HCT116 (cell line): ENCODE measurements around the gene MAVS. TPM values are rescaled to one million over a fixed set of nuclear protein-coding genes. Genes with fewer than 3 reads are reported as not detected.

Source experiments
- ATAC-seq: fragments of 200-7000 bp; cut with Tn5 transposase; 2 replicates; pipeline ENCODE4 v1.9.1; 2020; ENCODE audit warnings: mild to moderate bottlenecking, moderate library complexity
- BruUV-seq: library from RNA; stranded (reverse); fragments of 400-500 nt; replicated peaks from 2 replicates; lab custom pipeline; 2021; lab: Mats Ljungman, UMichigan
- CTCF ChIA-PET: fragments of 300-600 bp; sonication (Branson Sonifier 250); formaldehyde crosslinking; loops from one replicate; lab custom pipeline; 2021; ENCODE audit warnings: antibody characterized with exemption; lab: Charles Lee
- POLR2A ChIA-PET: fragments of 300-600, 350-600 bp; sonication (Branson Sonifier 250); formaldehyde crosslinking; loops from one replicate; lab custom pipeline; 2021; ENCODE audit warnings: antibody characterized with exemption; lab: Charles Lee
- RAD21 ChIA-PET, 2 experiments: fragments of 300-600 bp; sonication (Branson Sonifier 250); formaldehyde crosslinking; loops; one replicate each; lab custom pipeline; 2023; ENCODE audit warnings: low total read pairs in 2 of 2; ENCODE audit not compliant: uncharacterized antibody in 2 of 2, unreplicated experiment in 2 of 2, low non-redundant PET in 1 of 2; lab: Charles Lee
- DNase-seq: peaks from one replicate; pipeline ENCODE4 v3.0.0-alpha.2; 2010; ENCODE audit warnings: low read depth, low spot score
- H2AFZ ChIP-seq: fragments of 200-600 bp; shearing (Covaris generic), sonication (generic); 2 replicates; pipeline ENCODE4 v1.6.1; 2017; ENCODE audit warnings: low read depth, mixed run types, mixed read lengths, antibody characterized with exemption, low read length; ENCODE audit not compliant: poor library complexity, severe bottlenecking
- H3K27ac ChIP-seq: 2 replicates; pipeline ENCODE4 v1.5.1; 2012; ENCODE audit warnings: low read depth, low read length
- H3K27me3 ChIP-seq: fragments of 200-600 bp; sonication (generic); 2 replicates; pipeline ENCODE4 v1.6.1; 2016; ENCODE audit warnings: mixed run types, low read length, mixed read lengths; ENCODE audit not compliant: insufficient read depth
- H3K36me3 ChIP-seq, 2 experiments: fragments of 200-500 bp in 1 of 2; fragments of 200-600 bp in 1 of 2; sonication (Bioruptor generic) in 1 of 2; sonication (generic) in 1 of 2; 2 replicates each; pipeline versions ENCODE4 v1.5.1 to v1.6.1; 2014 to 2016; ENCODE audit warnings: low read length in 2 of 2, inconsistent platforms in 1 of 2, mixed read lengths in 1 of 2, mixed run types in 1 of 2; ENCODE audit not compliant: insufficient read depth in 2 of 2, control insufficient read depth in 1 of 2
- H3K4me1 ChIP-seq, 2 experiments: fragments of 200-600 bp in 1 of 2; sonication (generic) in 1 of 2; 2 replicates each; pipeline versions ENCODE4 v1.5.1 to v1.6.1; 2012 to 2017; ENCODE audit warnings: low read length in 2 of 2, inconsistent platforms in 1 of 2, mild to moderate bottlenecking in 1 of 2, mixed read lengths in 1 of 2, mixed run types in 1 of 2, moderate library complexity in 1 of 2; ENCODE audit not compliant: insufficient read depth in 2 of 2, control insufficient read depth in 1 of 2
- H3K4me2 ChIP-seq: fragments of 200-600 bp; sonication (generic); 2 replicates; pipeline ENCODE4 v1.6.1; 2017; ENCODE audit warnings: mixed run types, low read length, mixed read lengths
- H3K4me3 ChIP-seq, 2 experiments: fragments of 200-600 bp in 1 of 2; sonication (generic) in 1 of 2; replicated peaks in 1 of 2; 2 replicates each; pipeline ENCODE4 v1.5.1; 2011 to 2016; ENCODE audit warnings: low read length in 2 of 2, control low read depth in 1 of 2, low read depth in 1 of 2, mild to moderate bottlenecking in 1 of 2, mixed read lengths in 1 of 2, mixed run types in 1 of 2
- H3K79me2 ChIP-seq: fragments of 200-600 bp; sonication (generic); 2 replicates; pipeline ENCODE4 v1.6.1; 2017; ENCODE audit warnings: mild to moderate bottlenecking, mixed run types, low read length, moderate library complexity, mixed read lengths; ENCODE audit not compliant: insufficient read depth
- H3K9ac ChIP-seq: fragments of 200-600 bp; sonication (generic); 2 replicates; pipeline ENCODE4 v1.6.1; 2016; ENCODE audit warnings: low read length, mixed read lengths
- H3K9me2 ChIP-seq: fragments of 200-600 bp; sonication (generic), shearing (Covaris generic); 2 replicates; pipeline ENCODE4 v1.6.1; 2017; ENCODE audit warnings: mixed run types, mild to moderate bottlenecking, moderate library complexity; ENCODE audit not compliant: insufficient read depth
- H3K9me3 ChIP-seq, 2 experiments: fragments of 200-500 bp in 1 of 2; fragments of 200-600 bp in 1 of 2; sonication (Bioruptor generic) in 1 of 2; sonication (generic) in 1 of 2; 2 replicates each; pipeline ENCODE4 v1.6.1; 2014 to 2017; ENCODE audit warnings: low read length in 2 of 2, mixed read lengths in 2 of 2, inconsistent platforms in 1 of 2, low read depth in 1 of 2, mild to moderate bottlenecking in 1 of 2, mixed run types in 1 of 2, moderate library complexity in 1 of 2; ENCODE audit not compliant: control insufficient read depth in 1 of 2, insufficient read depth in 1 of 2
- H4K20me1 ChIP-seq: fragments of 200-600 bp; sonication (generic), shearing (Covaris generic); 2 replicates; pipeline ENCODE4 v1.6.1; 2017; ENCODE audit warnings: mixed run types, mild to moderate bottlenecking, moderate library complexity; ENCODE audit not compliant: insufficient read depth
- ATF3 ChIP-seq: IDR thresholded peaks from 2 replicates; pipeline ENCODE4 v1.6.1; 2012
- CBX3 ChIP-seq: IDR thresholded peaks from 2 replicates; pipeline ENCODE4 v1.6.1; 2012; ENCODE audit warnings: low read depth
- ELF1 ChIP-seq: IDR thresholded peaks from 2 replicates; pipeline ENCODE4 v1.6.1; 2012; ENCODE audit warnings: low read depth, borderline replicate concordance
- EZH2phosphoT487 ChIP-seq: fragments of 200-600 bp; IDR thresholded peaks from 2 replicates; pipeline ENCODE4 v1.6.1; 2018; ENCODE audit warnings: antibody characterized with exemption, borderline replicate concordance
- JUND ChIP-seq: IDR thresholded peaks from 2 replicates; pipeline ENCODE4 v1.6.1; 2012
- SRF ChIP-seq: IDR thresholded peaks from 2 replicates; pipeline ENCODE4 v1.6.1; 2012; ENCODE audit warnings: low read depth
- TCF7L2 ChIP-seq: IDR thresholded peaks from 2 replicates; pipeline ENCODE4 v1.7.0; 2011; ENCODE audit warnings: borderline replicate concordance, inconsistent platforms; ENCODE audit not compliant: insufficient read depth, insufficient read length; ENCODE audit errors: extremely low read depth
- ZBTB33 ChIP-seq: IDR thresholded peaks from 2 replicates; pipeline ENCODE4 v1.6.1; 2011; ENCODE audit warnings: mild to moderate bottlenecking, low read length, moderate library complexity; ENCODE audit not compliant: insufficient replicate concordance; ENCODE audit errors: extremely low read depth
- intact Hi-C: fragments of 100-400 bp; cut with micrococcal nuclease; formaldehyde crosslinking; loops from 2 replicates; pipeline ENCODE4 v1.10.0; 2022
- total RNA-seq: library from RNA; stranded (reverse); gene quantifications from one replicate; pipeline ENCODE4 v1.2.1, GENCODE V29; 2021; ENCODE audit not compliant: unreplicated experiment

MAVS gene
- total RNA-seq, 1 experiment from 2014 or later = 60.1 TPM

GRCh38 chr20:3902446-3902845 is 55.8 kb downstream of the MAVS start:
- H2AFZ ChIP-seq = no peak overlapping the region
- H3K36me3 ChIP-seq = no peaks in the 10 kb centered on the region; a peak in 1 of 4 replicates
- ATAC-seq (no peak), DNase-seq (no peak)
- peaks cover 100% of the 10 kb centered on the region for H3K79me2 ChIP-seq
- no peak overlapping the region for H3K9ac ChIP-seq
- H4K20me1 ChIP-seq = peaks cover 41% of the 10 kb centered on the region
- H3K4me3 ChIP-seq = no peak overlapping the region
- H3K9me2 ChIP-seq = no peaks in the 10 kb centered on the region
- H3K9me3 ChIP-seq = no peaks in the 10 kb centered on the region
- H3K27ac ChIP-seq = no peak overlapping the region
- TF ChIP-seq SRF = no peak
- no peak for TF ChIP-seq EZH2phosphoT487
- TF ChIP-seq ATF3 = no peak
- no peak for TF ChIP-seq CBX3
- no peak for TF ChIP-seq TCF7L2
- TF ChIP-seq JUND = no peak
- no peak for TF ChIP-seq ZBTB33
- no peak for TF ChIP-seq ELF1
- no TSS peak for BruUV-seq
- intact Hi-C loops = loop anchor here (1.0 kb wide), 1 partner anchor 47 kb away; no protein-coding TSS in a partner anchor
- H3K4me1 ChIP-seq = peaks cover 30 to 51% of the 10 kb centered on the region in 2 experiments
- H3K27me3 ChIP-seq = no peaks in the 10 kb centered on the region
- H3K4me2 ChIP-seq = no peak overlapping the region
- CTCF ChIA-PET = interaction anchor here (0.9 to 4.2 kb wide), 2 partner anchors 47 to 116 kb away, joined by 4 to 43 read pairs; partner anchors contain the start of gene CENPB
- RAD21 ChIA-PET = no interaction called here
- POLR2A ChIA-PET = interaction anchor here (1.6 kb wide), 1 partner anchor 49 kb away, joined by 5 read pairs; no protein-coding TSS in a partner anchor
